Neutrophil (primary cell): ENCODE data around the gene LRRC7.

ENCODE experiments used
- H3K27ac ChIP-seq: fragments of 200-600 bp; sonication (generic); 2 replicates; pipeline ENCODE4 v1.5.1; 2016; ENCODE audit warnings: mild to moderate bottlenecking, moderate library complexity
- H3K27me3 ChIP-seq: fragments of 200-600 bp; sonication (generic); 2 replicates; pipeline ENCODE4 v1.6.0; 2016; ENCODE audit warnings: mild to moderate bottlenecking
- H3K36me3 ChIP-seq: fragments of 200-600 bp; sonication (generic); 2 replicates; pipeline ENCODE4 v1.5.1; 2017
- H3K4me1 ChIP-seq, 2 experiments: fragments of 200-600 bp in 1 of 2; sonication (generic) in 1 of 2; 1 replicate in 1 of 2; 2 replicates in 1 of 2; pipeline versions ENCODE4 v1.5.1 to v1.6.1; 2013 to 2016; ENCODE audit warnings: low read depth in 1 of 2, low read length in 1 of 2, mild to moderate bottlenecking in 1 of 2, moderate library complexity in 1 of 2; ENCODE audit not compliant: control insufficient read depth in 1 of 2, insufficient read depth in 1 of 2
- H3K4me3 ChIP-seq, 2 experiments: fragments of 200-600 bp in 1 of 2; sonication (generic) in 1 of 2; 1 replicate in 1 of 2; 2 replicates in 1 of 2; pipeline ENCODE4 v1.5.1; 2013 to 2016; ENCODE audit warnings: low read depth in 1 of 2, low read length in 1 of 2, mild to moderate bottlenecking in 1 of 2, moderate library complexity in 1 of 2
- H3K9me3 ChIP-seq: fragments of 200-600 bp; sonication (generic); 2 replicates; pipeline ENCODE4 v1.5.1; 2016
- TF ChIP-seq, protein P1 (sequence below): fragments of 200-600 bp; sonication (generic); IDR thresholded peaks from 2 replicates; pipeline ENCODE4 v1.5.1; 2016; ENCODE audit warnings: antibody characterized with exemption

LRRC7 gene

DNA sequence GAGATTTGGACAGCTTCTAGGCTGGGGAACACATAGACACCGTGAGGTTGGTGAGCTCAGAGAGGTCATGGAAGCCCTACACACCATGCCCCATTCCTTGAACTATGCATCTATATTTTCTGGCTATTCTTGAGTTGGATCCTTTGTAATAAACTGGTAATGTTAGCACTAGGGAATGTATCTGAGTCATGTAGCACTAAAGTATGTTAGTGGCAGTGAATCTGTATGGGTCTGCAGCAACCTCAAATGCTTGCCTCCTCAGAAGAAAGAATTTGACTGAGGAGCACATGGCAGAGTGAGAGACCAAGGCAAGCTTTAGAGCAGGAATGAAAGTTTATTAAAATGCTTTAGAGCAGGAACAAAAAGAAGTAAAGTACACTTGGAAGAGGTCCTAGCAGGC, 43.7 kb upstream of the LRRC7 start:
- no peaks in the 10 kb centered on the region for H3K27me3 ChIP-seq
- TF ChIP-seq, protein P1, sequence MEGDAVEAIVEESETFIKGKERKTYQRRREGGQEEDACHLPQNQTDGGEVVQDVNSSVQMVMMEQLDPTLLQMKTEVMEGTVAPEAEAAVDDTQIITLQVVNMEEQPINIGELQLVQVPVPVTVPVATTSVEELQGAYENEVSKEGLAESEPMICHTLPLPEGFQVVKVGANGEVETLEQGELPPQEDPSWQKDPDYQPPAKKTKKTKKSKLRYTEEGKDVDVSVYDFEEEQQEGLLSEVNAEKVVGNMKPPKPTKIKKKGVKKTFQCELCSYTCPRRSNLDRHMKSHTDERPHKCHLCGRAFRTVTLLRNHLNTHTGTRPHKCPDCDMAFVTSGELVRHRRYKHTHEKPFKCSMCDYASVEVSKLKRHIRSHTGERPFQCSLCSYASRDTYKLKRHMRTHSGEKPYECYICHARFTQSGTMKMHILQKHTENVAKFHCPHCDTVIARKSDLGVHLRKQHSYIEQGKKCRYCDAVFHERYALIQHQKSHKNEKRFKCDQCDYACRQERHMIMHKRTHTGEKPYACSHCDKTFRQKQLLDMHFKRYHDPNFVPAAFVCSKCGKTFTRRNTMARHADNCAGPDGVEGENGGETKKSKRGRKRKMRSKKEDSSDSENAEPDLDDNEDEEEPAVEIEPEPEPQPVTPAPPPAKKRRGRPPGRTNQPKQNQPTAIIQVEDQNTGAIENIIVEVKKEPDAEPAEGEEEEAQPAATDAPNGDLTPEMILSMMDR: no peak

DNA sequence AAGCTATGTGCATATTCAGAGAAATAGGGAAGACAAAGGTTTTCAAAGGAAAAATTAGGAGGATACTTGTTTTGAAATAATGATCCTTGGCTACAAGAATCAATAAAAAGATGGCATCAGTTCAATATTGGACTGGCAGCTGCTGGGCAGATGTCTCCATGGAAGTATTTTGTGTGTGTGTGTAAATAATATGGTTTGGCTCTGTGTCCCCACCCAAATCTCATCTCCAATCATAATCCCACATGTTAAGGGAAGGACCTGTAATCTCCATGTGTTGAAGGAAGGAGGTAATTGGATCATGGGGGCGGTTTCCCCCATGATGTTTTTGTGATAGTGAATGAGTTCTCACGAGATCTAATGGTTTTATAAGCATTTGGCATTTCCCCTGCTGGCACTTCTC, 40.4 kb upstream of the LRRC7 start:
- Histone ChIP-seq H3K27me3 (no peaks in the 10 kb centered on the region), H3K27ac (no peak overlapping the region), H3K4me1 (no peaks in the 10 kb centered on the region), H3K4me3 (no peak overlapping the region), H3K9me3 (no peaks in the 10 kb centered on the region), H3K36me3 (no peaks in the 10 kb centered on the region)
- TF ChIP-seq, protein P1: no peak

More for the DNA sequence above, 43.7 kb upstream of the LRRC7 start:
- no peak overlapping the region for H3K4me3 ChIP-seq
- no peak overlapping the region for H3K27ac ChIP-seq
- H3K9me3 ChIP-seq: no peaks in the 10 kb centered on the region
- H3K4me1 ChIP-seq: no peaks in the 10 kb centered on the region
- no peaks in the 10 kb centered on the region for H3K36me3 ChIP-seq

DNA sequence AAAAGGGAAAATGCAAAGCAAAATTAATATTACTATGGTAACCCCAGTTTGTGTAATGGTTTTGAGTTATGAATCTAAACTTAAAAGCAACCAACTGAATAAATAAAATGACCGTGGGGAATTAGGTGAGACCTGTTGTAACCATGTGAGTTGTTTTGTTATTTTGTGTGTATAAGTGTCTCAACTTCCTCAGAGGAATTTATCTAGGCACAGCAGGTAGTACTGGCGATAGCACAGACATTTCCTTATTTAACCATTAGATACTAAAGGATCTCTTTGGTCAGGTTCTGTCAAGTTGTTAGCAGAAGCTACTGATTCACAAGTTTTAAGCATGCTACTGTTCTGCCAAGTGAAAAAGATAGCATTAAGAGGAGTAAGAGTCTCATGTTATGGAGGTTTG, 39.3 kb upstream of the LRRC7 start:
- H3K27ac ChIP-seq: no peak overlapping the region
- no peaks in the 10 kb centered on the region for H3K36me3 ChIP-seq
- no peaks in the 10 kb centered on the region for H3K4me1 ChIP-seq
- no peaks in the 10 kb centered on the region for H3K9me3 ChIP-seq
- H3K27me3 ChIP-seq: no peaks in the 10 kb centered on the region
- TF ChIP-seq, protein P1: no peak
- H3K4me3 ChIP-seq: no peak overlapping the region

DNA sequence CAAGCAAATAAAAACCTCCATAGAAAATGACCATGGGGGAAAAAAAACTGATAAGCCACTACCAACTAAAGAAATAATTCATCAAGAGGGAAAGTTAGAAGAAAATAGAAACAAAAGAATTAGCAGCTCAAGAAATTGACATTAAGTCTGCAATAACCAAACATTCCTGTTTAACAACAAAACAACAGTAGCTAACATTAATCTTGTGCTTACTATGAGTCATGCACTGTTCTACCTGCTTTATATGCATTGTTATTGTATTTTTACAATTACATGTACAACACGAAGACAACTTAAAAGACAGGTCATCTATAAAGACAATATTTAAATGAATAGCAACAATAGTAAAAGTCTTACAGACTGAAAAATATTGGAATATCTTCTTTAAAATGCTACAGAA, 34.4 kb upstream of the LRRC7 start:
- Histone ChIP-seq H3K4me1 (no peaks in the 10 kb centered on the region), H3K9me3 (no peaks in the 10 kb centered on the region), H3K4me3 (no peak overlapping the region), H3K27me3 (no peaks in the 10 kb centered on the region), H3K36me3 (no peaks in the 10 kb centered on the region), H3K27ac (no peak overlapping the region)
- TF ChIP-seq, protein P1: no peak

DNA sequence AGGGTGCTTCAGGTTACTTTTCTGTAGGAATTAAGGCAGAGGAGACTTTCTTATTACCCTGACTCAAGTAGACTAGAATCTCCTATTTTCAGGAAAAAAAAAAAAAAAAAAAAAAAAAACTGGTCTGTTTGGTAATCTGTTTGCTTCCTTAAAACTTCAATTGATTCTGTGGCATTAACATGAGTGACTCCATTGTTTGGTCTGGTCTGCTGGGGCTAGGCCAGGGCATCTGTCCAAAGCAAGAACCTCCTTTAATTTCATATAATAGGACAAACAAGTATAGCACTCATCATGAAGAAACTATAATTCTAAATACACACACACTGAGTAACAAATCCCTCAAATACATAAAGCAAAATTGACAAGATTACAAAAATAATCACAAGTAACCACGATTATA, 32.9 kb upstream of the LRRC7 start:
- TF ChIP-seq, protein P1: no peak
- no peak overlapping the region for H3K27ac ChIP-seq
- no peaks in the 10 kb centered on the region for H3K4me1 ChIP-seq
- no peaks in the 10 kb centered on the region for H3K36me3 ChIP-seq
- no peak overlapping the region for H3K4me3 ChIP-seq
- no peaks in the 10 kb centered on the region for H3K27me3 ChIP-seq
- H3K9me3 ChIP-seq: no peaks in the 10 kb centered on the region

DNA sequence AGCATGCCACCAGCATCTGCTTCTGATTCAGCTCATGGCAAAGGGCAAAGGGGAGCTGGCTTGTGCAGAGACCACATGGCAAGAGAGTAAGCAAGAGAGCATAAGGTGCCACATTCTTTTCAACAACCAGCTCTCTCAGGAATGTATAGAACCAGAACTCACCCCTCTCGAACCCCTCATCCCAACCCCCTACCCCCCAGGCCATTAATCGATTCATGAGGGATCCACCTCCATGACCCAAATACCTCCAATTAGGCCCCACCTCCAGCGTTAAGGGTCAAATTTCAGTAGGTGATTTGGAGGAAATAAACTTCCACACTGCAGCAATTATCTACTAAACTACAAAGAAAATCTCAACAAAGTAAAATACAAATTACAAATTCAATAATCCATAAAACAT, 32.2 kb upstream of the LRRC7 start:
- no peak overlapping the region for H3K27ac ChIP-seq
- TF ChIP-seq, protein P1: no peak
- no peaks in the 10 kb centered on the region for H3K36me3 ChIP-seq
- no peaks in the 10 kb centered on the region for H3K4me1 ChIP-seq
- H3K4me3 ChIP-seq: no peak overlapping the region
- no peaks in the 10 kb centered on the region for H3K27me3 ChIP-seq
- no peaks in the 10 kb centered on the region for H3K9me3 ChIP-seq
